BJ (cell line): ENCODE data around the gene NUAK1. TPM values are rescaled to one million over a fixed set of nuclear protein-coding genes. Genes with fewer than 3 reads are reported as not detected.

Source experiments
- CTCF ChIA-PET: fragments of 350-600 bp; formaldehyde crosslinking; extraction: SDS; loops from one replicate; lab custom pipeline; 2021; ENCODE audit warnings: antibody characterized with exemption, inconsistent platforms; lab: Yijun Ruan, JAX
- POLR2A ChIA-PET: fragments of 300-600 bp; sonication (Branson Sonifier 250); formaldehyde crosslinking; extraction: SDS; loops from one replicate; lab custom pipeline; 2021; ENCODE audit warnings: antibody characterized with exemption; lab: Charles Lee
- DNase-seq: peaks from one replicate; pipeline ENCODE4 v3.0.0-alpha.2; 2011; ENCODE audit warnings: low read depth
- H3K27me3 ChIP-seq: 2 replicates; pipeline ENCODE4 v1.6.0; 2011; ENCODE audit warnings: low read length; ENCODE audit not compliant: control insufficient read depth, insufficient read depth
- H3K36me3 ChIP-seq: 2 replicates; pipeline ENCODE4 v1.5.1; 2011; ENCODE audit warnings: low read length; ENCODE audit not compliant: control insufficient read depth, insufficient read depth
- H3K4me3 ChIP-seq: 2 replicates; pipeline ENCODE4 v1.5.1; 2011; ENCODE audit warnings: low read depth, mild to moderate bottlenecking, control low read depth, low read length
- polyA plus RNA-seq: library from polyadenylated mRNA; depleted of rRNA; stranded (reverse); fragments of >200 nt; gene quantifications from 2 replicates; pipeline ENCODE4 v1.2.3, GENCODE V29; 2011
- TF ChIP-seq, protein P1 (sequence below): IDR thresholded peaks from 2 replicates; pipeline ENCODE4 v1.5.1; 2011; ENCODE audit warnings: low read depth, mild to moderate bottlenecking, control low read depth, inconsistent platforms, low read length, moderate library complexity; ENCODE audit not compliant: insufficient read depth

NUAK1 gene
- polyA plus RNA-seq, 1 experiment, result 37.0 TPM

DNA sequence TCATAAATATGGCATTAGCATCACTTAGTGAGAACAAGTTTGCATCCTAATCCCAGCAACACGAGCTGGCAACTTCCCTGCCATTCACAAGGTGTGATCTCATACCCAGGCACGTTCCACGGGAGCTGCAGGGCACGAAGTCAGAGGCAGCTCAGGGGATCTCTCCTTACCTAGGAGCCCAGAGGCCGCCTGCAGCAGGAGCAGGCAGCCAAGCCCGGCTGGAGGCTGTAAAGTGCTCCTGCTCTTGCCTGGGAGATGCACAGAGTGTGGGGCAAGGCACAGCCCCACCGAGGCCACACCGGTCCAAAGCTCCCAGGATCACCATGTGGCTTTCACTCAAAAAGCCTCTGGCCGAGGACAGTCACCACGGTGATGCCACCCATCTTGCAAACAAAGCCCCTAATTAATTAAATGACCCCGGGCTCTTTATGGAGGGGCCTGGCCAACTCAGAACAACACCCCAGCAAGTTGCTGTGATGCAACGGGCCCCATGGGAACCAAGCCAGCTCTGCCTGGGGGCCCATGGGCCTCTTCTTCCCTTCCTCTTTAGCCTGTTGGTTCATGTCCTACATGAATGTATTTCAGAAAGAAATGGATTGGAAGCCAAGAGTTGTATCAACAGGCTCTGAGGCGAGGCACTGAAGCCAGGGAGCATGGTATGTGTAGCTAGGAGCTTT, 26.5 kb downstream of the NUAK1 start:
- CTCF ChIA-PET, result interaction anchor here (1.1 to 1.9 kb wide), 3 partner anchors 8 to 24 kb away, joined by 4 to 8 read pairs (median 5); no protein-coding TSS in a partner anchor
- POLR2A ChIA-PET, result interaction anchor here (0.6 kb wide), 1 partner anchor 491 kb away, joined by 3 read pairs; no protein-coding TSS in a partner anchor
- no peaks in the 10 kb centered on the region for H3K27me3 ChIP-seq
- DNase-seq, result no peak
- peaks cover 1% of the 10 kb centered on the region; the same call in 1 of the 2 replicates for H3K36me3 ChIP-seq
- H3K4me3 ChIP-seq, result no peak overlapping the region
- TF ChIP-seq, protein P1, sequence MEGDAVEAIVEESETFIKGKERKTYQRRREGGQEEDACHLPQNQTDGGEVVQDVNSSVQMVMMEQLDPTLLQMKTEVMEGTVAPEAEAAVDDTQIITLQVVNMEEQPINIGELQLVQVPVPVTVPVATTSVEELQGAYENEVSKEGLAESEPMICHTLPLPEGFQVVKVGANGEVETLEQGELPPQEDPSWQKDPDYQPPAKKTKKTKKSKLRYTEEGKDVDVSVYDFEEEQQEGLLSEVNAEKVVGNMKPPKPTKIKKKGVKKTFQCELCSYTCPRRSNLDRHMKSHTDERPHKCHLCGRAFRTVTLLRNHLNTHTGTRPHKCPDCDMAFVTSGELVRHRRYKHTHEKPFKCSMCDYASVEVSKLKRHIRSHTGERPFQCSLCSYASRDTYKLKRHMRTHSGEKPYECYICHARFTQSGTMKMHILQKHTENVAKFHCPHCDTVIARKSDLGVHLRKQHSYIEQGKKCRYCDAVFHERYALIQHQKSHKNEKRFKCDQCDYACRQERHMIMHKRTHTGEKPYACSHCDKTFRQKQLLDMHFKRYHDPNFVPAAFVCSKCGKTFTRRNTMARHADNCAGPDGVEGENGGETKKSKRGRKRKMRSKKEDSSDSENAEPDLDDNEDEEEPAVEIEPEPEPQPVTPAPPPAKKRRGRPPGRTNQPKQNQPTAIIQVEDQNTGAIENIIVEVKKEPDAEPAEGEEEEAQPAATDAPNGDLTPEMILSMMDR, result no peak

DNA sequence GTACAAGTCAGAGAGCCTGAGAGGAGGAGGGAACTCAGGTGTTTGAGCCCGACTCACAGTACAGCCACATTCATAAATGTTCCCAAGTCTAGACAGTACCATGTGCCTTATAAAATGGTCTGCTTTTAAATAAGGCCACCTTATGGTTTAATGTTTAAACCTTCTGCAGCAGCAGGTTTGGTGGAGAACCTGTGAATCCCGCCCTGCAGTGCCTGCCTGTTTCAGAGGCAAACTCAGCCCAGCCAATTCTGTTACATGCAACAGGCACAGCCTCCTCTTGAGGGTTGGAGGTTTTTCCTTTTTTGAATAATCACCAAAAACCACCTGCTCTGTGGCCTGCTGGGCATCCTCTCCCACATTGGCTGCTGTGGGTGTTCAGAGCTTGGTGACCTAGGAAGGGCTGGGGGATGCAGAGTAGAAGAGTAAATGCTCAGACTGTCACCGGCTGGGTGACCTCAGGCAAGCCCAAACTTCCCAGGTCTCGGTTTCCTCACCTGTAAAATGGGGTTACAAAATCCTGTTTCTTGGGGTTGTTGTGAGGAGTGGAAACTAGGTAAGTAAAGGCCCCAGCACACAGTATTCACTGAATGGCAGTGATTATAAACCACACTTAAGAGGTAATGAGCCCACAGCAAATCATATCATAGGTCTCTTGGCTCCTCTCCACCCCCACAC, 28.0 kb downstream of the NUAK1 start:
- CTCF ChIA-PET, result interaction anchor here (0.7 kb wide), 1 partner anchor 167 kb away, joined by 3 read pairs; no protein-coding TSS in a partner anchor
- Histone ChIP-seq H3K4me3 (no peak overlapping the region), H3K27me3 (no peaks in the 10 kb centered on the region), H3K36me3 (peaks cover 1% of the 10 kb centered on the region; the same call in 1 of the 2 replicates)
- TF ChIP-seq, protein P1, result no peak
- no peak for DNase-seq
- POLR2A ChIA-PET, result no interaction called here

DNA sequence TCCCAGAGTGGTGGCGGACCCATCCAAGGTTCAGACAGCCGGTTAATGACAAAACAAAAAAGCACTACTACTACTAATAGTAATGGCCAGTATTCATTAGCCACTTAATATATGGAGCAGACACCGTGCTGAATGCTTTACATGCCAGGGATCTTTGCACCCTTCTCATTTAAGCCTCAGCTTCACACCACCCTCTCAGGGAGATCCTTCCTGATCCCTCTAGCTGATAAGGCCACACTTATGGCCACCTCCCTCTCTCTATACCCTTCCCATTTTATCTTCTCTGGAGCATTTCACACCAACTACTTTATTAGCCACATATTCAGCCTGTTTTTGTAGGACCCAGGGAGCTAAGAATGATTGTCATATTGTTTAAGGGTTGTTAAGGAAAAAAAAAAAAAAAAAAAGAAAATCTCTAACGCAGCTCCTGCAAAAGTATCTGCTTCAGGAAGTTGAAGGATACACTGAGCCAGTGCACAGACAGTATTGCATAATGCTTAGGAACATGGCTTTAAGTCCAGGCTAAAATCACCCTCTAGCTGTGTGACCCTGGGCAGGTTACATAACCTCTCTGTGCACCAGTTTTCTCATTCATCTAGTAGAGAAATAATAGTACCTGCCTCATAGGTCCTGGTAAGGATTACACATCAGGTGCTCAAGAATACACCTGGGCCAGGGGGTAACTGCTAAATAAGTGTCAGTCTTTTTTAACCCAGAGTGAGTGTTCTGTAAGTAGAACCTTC, 29.4 kb downstream of the NUAK1 start:
- Histone ChIP-seq H3K36me3 (no peaks in the 10 kb centered on the region; the same call in 1 of the 2 replicates), H3K4me3 (no peak overlapping the region), H3K27me3 (no peaks in the 10 kb centered on the region)
- POLR2A ChIA-PET, result no interaction called here
- no peak for DNase-seq
- TF ChIP-seq, protein P1, result no peak
- CTCF ChIA-PET, result interaction anchor here (1.2 to 3.6 kb wide), 4 partner anchors 9 to 118 kb away, joined by 5 to 21 read pairs (median 6); no protein-coding TSS in a partner anchor

DNA sequence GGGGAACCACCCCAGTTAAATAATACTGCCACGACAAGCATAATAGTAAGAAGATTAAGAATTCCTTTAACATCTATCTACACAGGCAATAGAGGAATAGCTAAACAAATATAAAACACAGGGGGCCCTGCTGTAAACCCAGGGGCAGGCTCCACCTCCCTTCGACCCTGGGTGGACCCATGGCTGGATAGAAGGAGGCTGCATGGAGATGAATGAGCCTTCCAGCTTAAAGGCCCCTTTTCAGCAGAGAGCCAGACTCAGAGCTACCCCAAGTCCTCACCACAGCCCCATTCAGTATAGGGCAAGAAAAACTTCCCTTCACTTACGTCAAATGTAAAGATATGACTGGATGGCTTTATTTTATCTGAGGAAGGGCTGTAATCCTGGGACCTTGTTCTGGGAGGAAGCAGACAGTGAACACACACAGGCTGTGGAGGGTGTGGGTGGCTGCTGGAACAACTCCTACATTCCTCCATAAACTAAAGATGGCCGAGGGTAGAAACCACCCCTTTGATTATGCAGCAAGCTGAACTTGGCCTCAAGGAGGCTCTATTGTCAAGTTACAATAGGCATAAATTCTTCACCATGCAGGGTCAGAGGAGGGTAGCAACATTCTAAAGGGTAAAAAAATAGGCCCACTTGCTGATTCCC, 30.4 kb downstream of the NUAK1 start:
- H3K27me3 ChIP-seq, result no peaks in the 10 kb centered on the region
- ChIA-PET POLR2A (no interaction called here), CTCF (interaction anchor here (0.7 to 3.6 kb wide), 8 partner anchors 9 to 119 kb away, joined by 3 to 21 read pairs (median 4); no protein-coding TSS in a partner anchor)
- TF ChIP-seq, protein P1, result peak; percentile 25; the same call in 1 of the 2 replicates
- DNase-seq, result no peak
- H3K36me3 ChIP-seq, result peaks cover 1% of the 10 kb centered on the region; the same call in 1 of the 2 replicates
- no peak overlapping the region for H3K4me3 ChIP-seq
